ENCODE data around the gene EXD2.

- TF ChIP-seq, protein P1, sequence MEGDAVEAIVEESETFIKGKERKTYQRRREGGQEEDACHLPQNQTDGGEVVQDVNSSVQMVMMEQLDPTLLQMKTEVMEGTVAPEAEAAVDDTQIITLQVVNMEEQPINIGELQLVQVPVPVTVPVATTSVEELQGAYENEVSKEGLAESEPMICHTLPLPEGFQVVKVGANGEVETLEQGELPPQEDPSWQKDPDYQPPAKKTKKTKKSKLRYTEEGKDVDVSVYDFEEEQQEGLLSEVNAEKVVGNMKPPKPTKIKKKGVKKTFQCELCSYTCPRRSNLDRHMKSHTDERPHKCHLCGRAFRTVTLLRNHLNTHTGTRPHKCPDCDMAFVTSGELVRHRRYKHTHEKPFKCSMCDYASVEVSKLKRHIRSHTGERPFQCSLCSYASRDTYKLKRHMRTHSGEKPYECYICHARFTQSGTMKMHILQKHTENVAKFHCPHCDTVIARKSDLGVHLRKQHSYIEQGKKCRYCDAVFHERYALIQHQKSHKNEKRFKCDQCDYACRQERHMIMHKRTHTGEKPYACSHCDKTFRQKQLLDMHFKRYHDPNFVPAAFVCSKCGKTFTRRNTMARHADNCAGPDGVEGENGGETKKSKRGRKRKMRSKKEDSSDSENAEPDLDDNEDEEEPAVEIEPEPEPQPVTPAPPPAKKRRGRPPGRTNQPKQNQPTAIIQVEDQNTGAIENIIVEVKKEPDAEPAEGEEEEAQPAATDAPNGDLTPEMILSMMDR (IDR thresholded peaks at IDR 0.05; ENCODE audit: low read depth, low read length, poor library complexity, severe bottlenecking) = no peak
- no peak for TF ChIP-seq EZH2phosphoT487 (IDR thresholded peaks at IDR 0.05; ENCODE audit: borderline replicate concordance, low read length)
Measured at GRCh38 chr14:69235708-69236107, 44.4 kb downstream of the EXD2 start.
